Measurements from ENCODE around the gene F13B.
"Not testable (repeated sequence)": the region's sequence is repeated elsewhere in the genome, so short reads cannot be mapped to it uniquely, and the experiment has no call there.

The F13B gene, protein sequence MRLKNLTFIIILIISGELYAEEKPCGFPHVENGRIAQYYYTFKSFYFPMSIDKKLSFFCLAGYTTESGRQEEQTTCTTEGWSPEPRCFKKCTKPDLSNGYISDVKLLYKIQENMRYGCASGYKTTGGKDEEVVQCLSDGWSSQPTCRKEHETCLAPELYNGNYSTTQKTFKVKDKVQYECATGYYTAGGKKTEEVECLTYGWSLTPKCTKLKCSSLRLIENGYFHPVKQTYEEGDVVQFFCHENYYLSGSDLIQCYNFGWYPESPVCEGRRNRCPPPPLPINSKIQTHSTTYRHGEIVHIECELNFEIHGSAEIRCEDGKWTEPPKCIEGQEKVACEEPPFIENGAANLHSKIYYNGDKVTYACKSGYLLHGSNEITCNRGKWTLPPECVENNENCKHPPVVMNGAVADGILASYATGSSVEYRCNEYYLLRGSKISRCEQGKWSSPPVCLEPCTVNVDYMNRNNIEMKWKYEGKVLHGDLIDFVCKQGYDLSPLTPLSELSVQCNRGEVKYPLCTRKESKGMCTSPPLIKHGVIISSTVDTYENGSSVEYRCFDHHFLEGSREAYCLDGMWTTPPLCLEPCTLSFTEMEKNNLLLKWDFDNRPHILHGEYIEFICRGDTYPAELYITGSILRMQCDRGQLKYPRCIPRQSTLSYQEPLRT

DNA sequence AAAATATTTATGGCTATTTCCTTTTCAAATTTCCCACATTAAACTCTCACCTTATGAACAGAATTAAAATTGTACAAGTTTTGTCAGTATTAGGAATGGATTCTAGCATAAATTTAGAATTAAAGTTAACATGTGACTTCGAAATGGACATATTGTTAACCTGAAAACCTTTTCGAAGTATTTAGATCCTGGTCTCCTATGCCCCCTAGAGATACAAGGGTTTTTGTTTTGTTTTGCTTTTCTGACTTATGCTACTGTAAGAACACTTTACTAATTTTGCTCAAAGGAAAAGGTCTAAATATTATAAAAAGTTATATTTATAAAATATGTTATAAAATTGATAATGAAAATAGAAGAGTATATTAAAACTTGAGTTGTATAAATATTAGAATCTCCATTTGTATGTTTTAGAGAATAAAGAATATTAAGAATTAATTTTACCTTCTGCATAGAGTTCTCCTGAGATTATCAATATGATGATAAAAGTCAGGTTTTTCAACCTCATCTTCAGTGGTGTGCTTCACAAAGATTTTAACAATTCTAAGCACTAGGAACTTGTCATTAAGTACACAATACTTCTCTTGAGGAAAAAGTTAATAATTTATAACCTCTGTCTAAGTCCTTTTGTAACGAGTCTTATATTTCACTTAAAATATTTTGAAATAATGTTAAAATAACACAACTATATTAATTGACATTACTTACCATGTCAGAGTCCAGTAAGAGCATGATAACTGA lies at the start of gene F13B:
TSS of gene F13B (minus strand) at position 542 of the 738 bp plus-strand sequence. CDS start at position 505, 37 bp downstream.
- Histone ChIP-seq H3K4me1 (0 out of 2 replicates have a peak, but pooled peaks cover 8% of the 10 kb centered on the region), H3K36me3 (no peaks in the 10 kb centered on the region), H3K9me3 (peaks cover 10% of the 10 kb centered on the region), H3K27me3 (no peaks in the 10 kb centered on the region), H3K9ac (no peak within 1 kb of the TSS), H3K4me3 (no peak within 1 kb of the TSS), H3K27ac (no peak within 1 kb of the TSS), H4K20me1 (no peaks in the 10 kb centered on the region), H3K4me2 (no peak within 1 kb of the TSS)
- TF ChIP-seq Cebpa-rat (IDR thresholded peaks at IDR 0.05): no peak

DNA sequence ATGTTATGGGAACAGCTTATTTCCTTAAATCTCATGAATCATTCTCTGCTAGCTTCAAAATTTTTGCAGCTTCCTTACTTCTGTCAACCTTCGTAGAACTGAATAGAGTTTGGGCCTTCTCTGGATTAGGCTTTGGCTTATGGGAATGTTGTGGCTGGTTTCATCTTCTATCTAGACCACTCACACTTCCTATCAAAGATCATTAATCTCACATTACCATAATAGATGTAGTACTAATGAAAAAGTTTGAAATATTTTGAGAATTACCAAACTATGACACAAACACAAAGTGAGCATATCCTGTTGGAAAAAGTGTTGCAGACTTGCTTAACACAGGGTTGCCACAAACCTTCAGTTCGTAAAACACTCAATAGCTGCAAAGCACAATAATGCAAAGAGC lies 49.1 kb upstream of the F13B start:
- H3K36me3 ChIP-seq: peaks cover 81% of the 10 kb centered on the region
- H3K9ac ChIP-seq: no peak overlapping the region
- H3K27ac ChIP-seq: no peak overlapping the region
- no peak overlapping the region for H3K4me2 ChIP-seq
- no peaks in the 10 kb centered on the region for H3K4me1 ChIP-seq
- no peaks in the 10 kb centered on the region for H3K9me3 ChIP-seq
- no peak for TF ChIP-seq Cebpa-rat (IDR thresholded peaks at IDR 0.05)
- no peak overlapping the region for H3K4me3 ChIP-seq
- H3K27me3 ChIP-seq: no peaks in the 10 kb centered on the region
- no peaks in the 10 kb centered on the region for H4K20me1 ChIP-seq

DNA sequence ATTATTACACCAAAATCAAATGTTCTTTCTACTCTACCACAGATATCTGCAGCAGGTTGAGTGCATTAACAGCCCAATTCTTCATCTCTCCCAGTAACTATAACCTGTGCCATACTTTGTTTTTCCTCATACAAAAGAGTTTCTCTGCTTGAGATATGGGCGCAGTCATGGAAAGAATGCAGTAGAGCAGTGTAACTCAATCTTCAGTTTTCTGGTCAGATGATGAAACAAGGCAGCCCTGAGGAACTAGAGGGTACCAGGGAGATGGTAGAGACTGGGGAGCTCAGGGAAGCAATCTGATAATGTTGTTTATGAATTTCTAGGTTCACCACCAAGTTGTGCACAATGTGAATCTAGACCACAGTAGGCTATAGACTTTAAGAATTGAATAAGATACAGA lies 39.8 kb upstream of the F13B start:
- H3K4me3 ChIP-seq: no peak overlapping the region
- no peaks in the 10 kb centered on the region for H4K20me1 ChIP-seq
- TF ChIP-seq Cebpa-rat (IDR thresholded peaks at IDR 0.05): no peak
- no peak overlapping the region for H3K9ac ChIP-seq
- no peaks in the 10 kb centered on the region for H3K9me3 ChIP-seq
- H3K36me3 ChIP-seq: peaks cover 48% of the 10 kb centered on the region
- no peaks in the 10 kb centered on the region for H3K27me3 ChIP-seq
- no peak overlapping the region for H3K27ac ChIP-seq
- H3K4me1 ChIP-seq: no peaks in the 10 kb centered on the region
- no peak overlapping the region for H3K4me2 ChIP-seq

DNA sequence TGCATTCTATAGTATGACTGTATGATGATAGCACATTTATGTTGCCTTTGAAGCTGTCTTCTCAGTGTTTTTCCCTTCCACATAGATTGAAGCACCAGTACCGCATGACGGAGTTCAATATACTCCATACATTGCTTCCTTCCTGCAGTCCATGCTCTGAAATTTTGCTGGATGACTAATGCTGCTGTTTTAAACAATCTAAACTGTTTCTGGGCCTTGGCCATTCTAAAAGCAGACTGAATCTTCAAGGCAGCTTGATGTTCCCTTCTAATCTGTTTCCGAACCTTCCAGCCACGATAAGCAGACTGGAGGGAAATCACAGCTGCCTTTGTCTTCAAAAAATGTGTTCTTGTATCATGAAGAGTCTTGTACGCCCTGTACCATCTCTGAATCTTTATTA lies 36.2 kb upstream of the F13B start:
- Histone ChIP-seq H3K36me3 (peaks cover 39% of the 10 kb centered on the region), H3K27me3 (no peaks in the 10 kb centered on the region), H3K27ac (no peak overlapping the region), H3K9me3 (no peaks in the 10 kb centered on the region), H3K4me3 (no peak overlapping the region), H3K9ac (no peak overlapping the region), H4K20me1 (no peaks in the 10 kb centered on the region), H3K4me2 (no peak overlapping the region), H3K4me1 (no peaks in the 10 kb centered on the region)
- no peak for TF ChIP-seq Cebpa-rat (IDR thresholded peaks at IDR 0.05)

DNA sequence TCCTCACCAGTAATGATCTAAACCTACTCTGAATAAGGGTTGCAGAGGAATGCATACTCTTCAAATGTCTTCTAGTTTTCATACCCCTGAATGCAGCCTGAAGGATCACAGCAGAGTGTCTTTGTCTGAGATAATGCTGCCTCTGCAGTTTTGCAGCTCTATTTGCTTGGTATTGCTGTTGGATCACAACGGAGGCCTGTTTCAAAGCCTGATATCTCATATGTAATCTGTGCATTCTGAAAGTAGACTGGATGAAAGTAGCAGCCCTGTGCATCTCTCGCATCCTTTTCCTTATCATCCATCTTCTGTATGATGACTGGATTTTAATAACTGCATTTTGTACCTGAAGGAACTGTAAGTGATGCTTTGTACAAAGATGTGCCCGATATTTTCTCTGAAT lies 34.9 kb upstream of the F13B start:
- TF ChIP-seq Cebpa-rat (IDR thresholded peaks at IDR 0.05): no peak
- Histone ChIP-seq H4K20me1 (no peaks in the 10 kb centered on the region), H3K4me2 (no peak overlapping the region), H3K27me3 (no peaks in the 10 kb centered on the region), H3K36me3 (peaks cover 40% of the 10 kb centered on the region), H3K4me3 (no peak overlapping the region), H3K9me3 (no peaks in the 10 kb centered on the region), H3K27ac (no peak overlapping the region), H3K9ac (no peak overlapping the region), H3K4me1 (no peaks in the 10 kb centered on the region)

DNA sequence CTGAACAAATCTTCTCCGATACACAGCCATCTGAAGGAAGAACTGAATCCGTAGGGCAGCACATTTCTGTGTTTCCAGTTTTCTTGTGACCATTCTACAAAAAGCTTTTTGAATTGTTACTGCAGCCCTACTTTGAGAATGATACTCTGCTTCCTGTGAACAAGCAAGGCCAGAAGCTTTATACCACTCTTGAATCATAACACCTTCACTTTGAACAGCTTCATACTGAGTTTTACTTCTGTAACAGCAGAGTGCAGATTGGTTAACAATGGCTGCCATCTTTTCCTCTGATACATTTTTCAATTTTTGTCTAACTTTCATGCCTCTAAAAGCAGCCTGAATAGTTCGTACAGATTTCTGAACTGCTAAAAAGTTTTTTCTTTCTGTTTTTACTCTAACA lies 33.6 kb upstream of the F13B start:
- Histone ChIP-seq H4K20me1 (no peaks in the 10 kb centered on the region), H3K27ac (no peak overlapping the region), H3K36me3 (peaks cover 37% of the 10 kb centered on the region), H3K4me2 (no peak overlapping the region), H3K4me3 (no peak overlapping the region), H3K27me3 (no peaks in the 10 kb centered on the region), H3K9ac (no peak overlapping the region), H3K9me3 (no peaks in the 10 kb centered on the region), H3K4me1 (no peaks in the 10 kb centered on the region)
- no peak for TF ChIP-seq Cebpa-rat (IDR thresholded peaks at IDR 0.05)

DNA sequence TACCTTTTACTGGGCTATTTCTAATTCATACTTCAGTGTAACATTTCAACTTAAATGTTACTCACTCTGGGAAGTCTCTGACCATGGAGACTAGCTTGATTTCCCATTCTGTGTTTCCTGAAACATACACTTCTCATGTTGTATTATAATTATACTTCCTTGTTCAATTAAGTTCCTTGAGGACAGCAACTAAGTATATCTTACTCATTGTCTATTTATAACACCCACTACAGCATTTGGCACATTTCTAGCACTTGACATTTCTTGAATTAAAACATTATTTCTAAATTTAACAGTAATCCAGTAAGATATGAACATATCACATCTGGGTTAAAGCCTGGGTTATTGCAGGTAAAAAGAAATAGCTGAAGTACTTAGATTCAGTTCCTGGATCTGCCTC lies 32.4 kb upstream of the F13B start:
- no peak overlapping the region for H3K9ac ChIP-seq
- no peak overlapping the region for H3K4me3 ChIP-seq
- H3K9me3 ChIP-seq: no peaks in the 10 kb centered on the region
- peaks cover 36% of the 10 kb centered on the region for H3K36me3 ChIP-seq
- H3K27me3 ChIP-seq: no peaks in the 10 kb centered on the region
- no peaks in the 10 kb centered on the region for H4K20me1 ChIP-seq
- H3K27ac ChIP-seq: no peak overlapping the region
- H3K4me2 ChIP-seq: no peak overlapping the region
- TF ChIP-seq Cebpa-rat (IDR thresholded peaks at IDR 0.05): no peak
- H3K4me1 ChIP-seq: no peaks in the 10 kb centered on the region

DNA sequence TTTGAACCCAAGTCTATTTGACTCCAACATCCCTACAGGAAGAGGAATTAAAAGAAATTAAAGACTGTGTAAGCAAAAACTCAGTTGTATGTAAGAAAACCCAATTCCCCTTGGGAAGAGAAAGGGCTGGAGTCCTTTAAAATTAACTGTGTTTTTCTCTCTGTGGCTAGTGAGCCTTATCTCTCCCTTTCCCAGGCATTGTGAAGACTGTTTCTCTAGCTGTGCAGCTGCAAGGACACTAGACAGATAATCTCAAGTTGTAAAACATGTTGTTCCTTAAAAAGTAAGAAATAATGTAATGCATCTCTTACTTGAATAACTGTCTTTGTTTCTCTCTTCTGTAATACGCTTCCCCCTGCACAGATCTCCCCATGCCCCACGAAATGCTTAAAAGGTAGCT lies 29.9 kb upstream of the F13B start:
- H3K36me3 ChIP-seq: peaks cover 38% of the 10 kb centered on the region
- H3K4me3 ChIP-seq, H4K20me1 ChIP-seq, H3K9me3 ChIP-seq, H3K4me1 ChIP-seq, H3K9ac ChIP-seq, H3K4me2 ChIP-seq, H3K27ac ChIP-seq, H3K27me3 ChIP-seq: not testable (repeated sequence)

DNA sequence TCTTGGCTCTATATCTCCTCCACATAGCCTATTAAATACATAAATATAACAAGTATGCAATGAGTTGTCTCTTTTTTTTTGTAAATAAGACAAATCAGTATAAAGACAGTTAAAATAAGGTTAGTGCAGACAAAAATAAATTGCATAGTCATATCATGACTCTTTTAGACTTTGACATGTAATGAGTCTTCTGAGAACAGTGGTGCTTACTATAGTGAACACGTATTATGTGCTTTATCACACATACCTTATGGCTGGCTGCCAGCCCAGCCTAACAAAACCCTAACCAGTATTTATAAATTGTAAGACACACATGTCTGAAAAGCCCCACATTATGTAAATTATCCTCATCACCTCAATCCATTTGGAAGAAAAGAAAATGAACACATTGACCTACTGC lies 29.1 kb upstream of the F13B start:
- no peak for TF ChIP-seq Cebpa-rat (IDR thresholded peaks at IDR 0.05)
- Histone ChIP-seq H3K9me3 (no peaks in the 10 kb centered on the region), H3K9ac (no peak overlapping the region), H3K27me3 (no peaks in the 10 kb centered on the region), H3K4me3 (no peak overlapping the region), H3K27ac (no peak overlapping the region), H4K20me1 (no peaks in the 10 kb centered on the region), H3K36me3 (peaks cover 44% of the 10 kb centered on the region), H3K4me2 (no peak overlapping the region), H3K4me1 (no peaks in the 10 kb centered on the region)

Data from BLaER1 (cell line).